Smooth muscle cell (in vitro differentiated cells): ENCODE measurements around the gene RBFOX1. TPM values are rescaled to one million over a fixed set of nuclear protein-coding genes. Genes with fewer than 3 reads are reported as not detected.

ENCODE experiments used
- DNase-seq: peaks from one replicate; lab custom pipeline; 2025; ENCODE audit not compliant: unreplicated experiment; lab: John Stamatoyannopoulos, UW
- H2AFZ ChIP-seq: fragments of 200-600 bp; sonication (generic); 2 replicates; pipeline ENCODE4 v1.6.0; 2016; ENCODE audit warnings: antibody characterized with exemption, low read depth, mild to moderate bottlenecking
- H3F3A ChIP-seq: fragments of 200-600 bp; sonication (generic); 2 replicates; pipeline ENCODE4 v1.6.0; 2017; ENCODE audit warnings: antibody characterized with exemption, low read depth
- H3K27ac ChIP-seq: fragments of 200-600 bp; sonication (generic); 2 replicates; pipeline ENCODE4 v1.5.1; 2016; ENCODE audit warnings: low read depth, mild to moderate bottlenecking
- H3K27me3 ChIP-seq: fragments of 200-600 bp; sonication (generic); 2 replicates; pipeline ENCODE4 v1.6.1; 2016; ENCODE audit warnings: low read depth, mild to moderate bottlenecking
- H3K36me3 ChIP-seq: fragments of 200-600 bp; sonication (generic); 2 replicates; pipeline ENCODE4 v1.5.1; 2016; ENCODE audit warnings: low read depth
- H3K4me1 ChIP-seq: fragments of 200-600 bp; sonication (generic); 2 replicates; pipeline ENCODE4 v1.5.1; 2016; ENCODE audit warnings: low read depth
- H3K4me2 ChIP-seq: fragments of 200-600 bp; sonication (generic); 2 replicates; pipeline ENCODE4 v1.6.0; 2016; ENCODE audit warnings: mild to moderate bottlenecking
- H3K4me3 ChIP-seq: fragments of 200-600 bp; sonication (generic); 2 replicates; pipeline ENCODE4 v1.5.1; 2016; ENCODE audit warnings: mild to moderate bottlenecking
- H3K79me2 ChIP-seq: fragments of 200-600 bp; sonication (generic); 2 replicates; pipeline ENCODE4 v1.6.0; 2016; ENCODE audit warnings: low read depth, mild to moderate bottlenecking
- H3K9ac ChIP-seq: fragments of 200-600 bp; sonication (generic); 2 replicates; pipeline ENCODE4 v1.6.0; 2016; ENCODE audit warnings: low read depth
- H3K9me3 ChIP-seq: fragments of 200-600 bp; sonication (generic); replicated peaks from 2 replicates; pipeline ENCODE4 v1.5.1; 2016; ENCODE audit warnings: low read depth
- H4K20me1 ChIP-seq: fragments of 200-600 bp; sonication (generic); 2 replicates; pipeline ENCODE4 v1.6.0; 2016; ENCODE audit warnings: low read depth
- CTCF ChIP-seq: fragments of 200-600 bp; sonication (generic); IDR thresholded peaks from 2 replicates; pipeline ENCODE4 v1.5.1; 2017; ENCODE audit warnings: borderline replicate concordance, mild to moderate bottlenecking, antibody characterized with exemption; ENCODE audit not compliant: insufficient read depth, poor library complexity, severe bottlenecking
- WGBS: methylation state at CpG from one replicate; pipeline ENCODE4 v1.1.7; 2016; ENCODE audit warnings: low lambda C conversion rate; 5-methylcytosine and 5-hydroxymethylcytosine counted together
- polyA plus RNA-seq: library from polyadenylated mRNA; unstranded; fragments of >200 nt; fragmentation: Nextera tagmentation; extraction: Ambion mirVana; gene quantifications from 2 replicates; pipeline ENCODE4 v1.2.1, GENCODE V29; 2016
- total RNA-seq: library from RNA; depleted of rRNA; stranded (reverse); fragments of >200 nt; gene quantifications from 2 replicates; pipeline ENCODE4 v1.2.3, GENCODE V29; 2014

RBFOX1 gene
- total and polyA plus RNA-seq, 2 experiments from 2014 or later = not detected

- H3K4me1 ChIP-seq = no peaks in the 10 kb centered on the region
- H4K20me1 ChIP-seq = no peaks in the 10 kb centered on the region
- TF ChIP-seq CTCF = no peak
- H3K27me3 ChIP-seq = no peaks in the 10 kb centered on the region
- H3K79me2 ChIP-seq = no peaks in the 10 kb centered on the region
- H3K27ac ChIP-seq = no peak overlapping the region
- 95% methylated on average over 5 of the region's 5 CpGs for WGBS
- H3K9me3 ChIP-seq = no peaks in the 10 kb centered on the region
- H3K36me3 ChIP-seq = no peaks in the 10 kb centered on the region
- H2AFZ ChIP-seq = no peak overlapping the region
- H3K4me2 ChIP-seq = no peak overlapping the region
- no peak for DNase-seq
- no peak overlapping the region for H3K9ac ChIP-seq
- no peaks in the 10 kb centered on the region for H3F3A ChIP-seq
- no peak overlapping the region for H3K4me3 ChIP-seq
Measured at GRCh38 chr16:7390974-7391373, 58.3 kb downstream of the RBFOX1 start.

DNA sequence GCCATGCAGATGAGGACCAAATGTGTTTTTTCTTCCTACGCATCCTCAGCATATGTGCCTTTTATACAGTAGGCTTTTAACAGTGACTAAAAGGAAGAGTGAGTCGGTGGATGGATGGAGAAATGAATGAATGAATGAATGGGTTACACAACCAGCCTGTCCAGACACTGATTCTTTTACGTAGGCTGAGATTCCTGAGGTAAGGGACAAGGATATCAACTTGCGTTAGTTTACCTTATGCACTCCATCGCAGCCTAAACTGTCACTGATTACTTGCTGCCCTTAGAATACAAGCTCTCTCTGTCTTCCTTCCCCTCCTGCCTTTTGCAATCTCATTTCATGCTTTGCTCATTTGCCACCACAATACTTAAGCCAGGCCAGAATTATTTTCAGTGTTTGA lies 59.0 kb downstream of the RBFOX1 start:
- no peaks in the 10 kb centered on the region for H3F3A ChIP-seq
- no peaks in the 10 kb centered on the region for H3K4me1 ChIP-seq
- H3K9me3 ChIP-seq = no peaks in the 10 kb centered on the region
- H3K9ac ChIP-seq = no peak overlapping the region
- no peak overlapping the region for H2AFZ ChIP-seq
- no peak overlapping the region for H3K4me2 ChIP-seq
- no peaks in the 10 kb centered on the region for H4K20me1 ChIP-seq
- H3K36me3 ChIP-seq = no peaks in the 10 kb centered on the region
- DNase-seq = no peak
- H3K4me3 ChIP-seq = no peak overlapping the region
- no peaks in the 10 kb centered on the region for H3K79me2 ChIP-seq
- no peak for TF ChIP-seq CTCF
- H3K27me3 ChIP-seq = no peaks in the 10 kb centered on the region
- WGBS = 78% methylated on average over 5 of the region's 5 CpGs
- H3K27ac ChIP-seq = no peak overlapping the region

DNA sequence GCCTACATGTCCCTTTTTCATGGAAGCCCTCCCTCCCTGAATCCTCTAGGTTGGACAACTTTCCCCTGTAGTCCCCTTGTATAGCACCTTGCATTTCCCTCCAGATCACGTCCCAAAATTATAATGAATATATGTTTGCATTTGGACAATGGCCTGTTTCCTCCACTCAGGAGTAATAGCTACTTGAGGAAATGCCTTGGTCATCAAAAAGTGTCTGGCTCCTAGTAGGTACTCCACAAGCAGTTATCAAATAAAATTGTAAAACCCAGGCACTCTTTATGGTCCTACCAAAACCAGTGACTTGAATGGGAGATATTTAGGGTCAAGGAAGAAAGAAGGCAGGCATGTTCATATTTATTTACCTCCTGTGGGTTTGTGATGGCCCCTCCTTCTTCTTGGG lies 59.6 kb downstream of the RBFOX1 start:
- H3K27ac ChIP-seq = no peak overlapping the region
- H3K4me1 ChIP-seq = no peaks in the 10 kb centered on the region
- H3K36me3 ChIP-seq = no peaks in the 10 kb centered on the region
- H3K4me3 ChIP-seq = no peak overlapping the region
- no peaks in the 10 kb centered on the region for H4K20me1 ChIP-seq
- TF ChIP-seq CTCF = no peak
- 90% methylated on average over 1 of the region's 1 CpG for WGBS
- H3K4me2 ChIP-seq = no peak overlapping the region
- H3F3A ChIP-seq = no peaks in the 10 kb centered on the region
- H2AFZ ChIP-seq = no peak overlapping the region
- no peaks in the 10 kb centered on the region for H3K27me3 ChIP-seq
- DNase-seq = no peak
- H3K79me2 ChIP-seq = no peaks in the 10 kb centered on the region
- H3K9ac ChIP-seq = no peak overlapping the region
- H3K9me3 ChIP-seq = no peaks in the 10 kb centered on the region

DNA sequence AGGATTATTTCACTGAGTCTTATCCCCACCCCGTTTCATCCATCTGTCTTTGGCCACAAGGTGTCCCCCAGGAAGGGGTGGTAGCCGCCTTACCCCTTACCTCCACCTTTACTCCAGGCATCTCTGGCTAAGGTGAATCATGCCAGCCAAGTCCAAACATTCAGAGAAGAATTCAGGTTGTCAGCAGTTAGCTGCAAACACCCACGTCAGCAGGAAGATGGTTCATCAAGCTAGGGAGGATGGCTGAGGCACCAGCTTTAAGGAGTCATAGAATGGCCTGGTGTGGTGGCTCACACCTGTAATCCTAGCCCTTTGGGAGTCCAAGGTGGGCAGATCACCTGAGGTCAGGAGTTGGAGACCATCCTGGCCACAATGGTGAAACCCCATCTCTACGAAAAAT lies 61.0 kb downstream of the RBFOX1 start:
- Histone ChIP-seq H3K27me3 (no peaks in the 10 kb centered on the region), H3K4me3 (no peak overlapping the region), H3K27ac (no peak overlapping the region), H3F3A (no peaks in the 10 kb centered on the region), H3K4me2 (no peak overlapping the region), H4K20me1 (no peaks in the 10 kb centered on the region), H3K9ac (no peak overlapping the region), H3K4me1 (no peaks in the 10 kb centered on the region), H3K79me2 (no peaks in the 10 kb centered on the region), H2AFZ (no peak overlapping the region), H3K9me3 (no peaks in the 10 kb centered on the region), H3K36me3 (no peaks in the 10 kb centered on the region)
- 96% methylated on average over 4 of the region's 4 CpGs for WGBS
- TF ChIP-seq CTCF = no peak
- no peak for DNase-seq
